Loucy (cell line): Measurements from ENCODE around the gene SDK1.

ENCODE experiments used
- H2AFZ ChIP-seq: fragments of 200-600 bp; sonication (generic); 2 replicates; pipeline ENCODE4 v1.6.0; 2016; ENCODE audit warnings: antibody characterized with exemption, mild to moderate bottlenecking, low read length, moderate library complexity
- H3F3A ChIP-seq: fragments of 200-600 bp; 2 replicates; pipeline ENCODE4 v1.6.0; 2016; ENCODE audit warnings: antibody characterized with exemption, low read depth, mild to moderate bottlenecking
- H3K27me3 ChIP-seq: fragments of 200-600 bp; sonication (generic); 2 replicates; pipeline ENCODE4 v1.6.1; 2014; ENCODE audit warnings: low read length, mild to moderate bottlenecking; ENCODE audit not compliant: insufficient read depth, poor library complexity, severe bottlenecking
- H3K36me3 ChIP-seq: fragments of 200-600 bp; sonication (generic); 2 replicates; pipeline ENCODE4 v1.6.1; 2016; ENCODE audit warnings: low read length; ENCODE audit not compliant: insufficient read depth
- H3K4me1 ChIP-seq: fragments of 200-600 bp; sonication (generic); 2 replicates; pipeline ENCODE4 v1.5.1; 2014; ENCODE audit warnings: low read length, mild to moderate bottlenecking; ENCODE audit not compliant: insufficient read depth, poor library complexity, severe bottlenecking
- H3K4me2 ChIP-seq: fragments of 200-600 bp; sonication (generic); 2 replicates; pipeline ENCODE4 v1.6.0; 2014; ENCODE audit warnings: antibody characterized with exemption, low read length, low read depth, mild to moderate bottlenecking; ENCODE audit not compliant: poor library complexity, severe bottlenecking
- H3K4me3 ChIP-seq: fragments of 200-600 bp; sonication (generic); 2 replicates; pipeline ENCODE4 v1.5.1; 2014; ENCODE audit warnings: low read length, mild to moderate bottlenecking, mixed read lengths; ENCODE audit not compliant: poor library complexity, severe bottlenecking
- H3K79me2 ChIP-seq: fragments of 200-600 bp; sonication (generic); 2 replicates; pipeline ENCODE4 v1.6.1; 2014; ENCODE audit warnings: low read length; ENCODE audit not compliant: insufficient read depth
- H3K9ac ChIP-seq: fragments of 200-600 bp; sonication (generic); 2 replicates; pipeline ENCODE4 v1.6.0; 2014; ENCODE audit warnings: mild to moderate bottlenecking, low read depth, low read length, moderate library complexity; ENCODE audit not compliant: poor library complexity, severe bottlenecking
- H3K9me2 ChIP-seq: fragments of 200-600 bp; sonication (generic); replicated peaks from 2 replicates; pipeline ENCODE4 v1.6.1; 2016; ENCODE audit warnings: low read depth, low read length, mixed read lengths
- H3K9me3 ChIP-seq: fragments of 200-600 bp; sonication (generic); 2 replicates; pipeline ENCODE4 v1.6.1; 2014; ENCODE audit warnings: mild to moderate bottlenecking, antibody characterized with exemption, low read length, low read depth; ENCODE audit not compliant: insufficient read depth
- H4K20me1 ChIP-seq: fragments of 200-600 bp; sonication (generic); 2 replicates; pipeline ENCODE4 v1.6.0; 2014; ENCODE audit warnings: antibody characterized with exemption, low read length, mild to moderate bottlenecking; ENCODE audit not compliant: insufficient read depth, poor library complexity, severe bottlenecking
- CTCF ChIP-seq: fragments of 200-600 bp; sonication (generic); conservative IDR thresholded peaks from 2 replicates; pipeline ENCODE4 v1.5.1; 2014; ENCODE audit warnings: mild to moderate bottlenecking, antibody characterized with exemption, low read length
- EZH2phosphoT487 ChIP-seq: fragments of 200-600 bp; IDR thresholded peaks from 2 replicates; pipeline ENCODE4 v1.6.1; 2018; ENCODE audit warnings: antibody characterized with exemption, mild to moderate bottlenecking, moderate library complexity, borderline replicate concordance

The SDK1 gene

GRCh38 chr7:3338161-3338560 lies 37.1 kb downstream of the SDK1 start:
- no peaks in the 10 kb centered on the region for H3K27me3 ChIP-seq
- no peaks in the 10 kb centered on the region for H3K4me1 ChIP-seq
- H3K79me2 ChIP-seq = no peaks in the 10 kb centered on the region
- no peak overlapping the region for H3K9ac ChIP-seq
- H3K36me3 ChIP-seq = no peaks in the 10 kb centered on the region
- H3K9me3 ChIP-seq = no peaks in the 10 kb centered on the region
- no peaks in the 10 kb centered on the region for H3F3A ChIP-seq
- TF ChIP-seq CTCF (no peak), EZH2phosphoT487 (no peak)
- no peak overlapping the region for H3K4me3 ChIP-seq
- H3K4me2 ChIP-seq = no peak overlapping the region
- H3K9me2 ChIP-seq = no peaks in the 10 kb centered on the region
- H2AFZ ChIP-seq = no peak overlapping the region
- H4K20me1 ChIP-seq = no peaks in the 10 kb centered on the region

GRCh38 chr7:3345699-3346481 lies 44.8 kb downstream of the SDK1 start:
- Histone ChIP-seq H3K27me3 (no peaks in the 10 kb centered on the region), H3K79me2 (no peaks in the 10 kb centered on the region), H3K9me2 (no peaks in the 10 kb centered on the region), H3F3A (no peaks in the 10 kb centered on the region), H4K20me1 (no peaks in the 10 kb centered on the region), H2AFZ (no peak overlapping the region), H3K4me2 (no peak overlapping the region), H3K4me3 (no peak overlapping the region), H3K36me3 (no peaks in the 10 kb centered on the region), H3K9ac (no peak overlapping the region), H3K9me3 (no peaks in the 10 kb centered on the region), H3K4me1 (no peaks in the 10 kb centered on the region)
- no peak for TF ChIP-seq CTCF
- no peak for TF ChIP-seq EZH2phosphoT487

DNA sequence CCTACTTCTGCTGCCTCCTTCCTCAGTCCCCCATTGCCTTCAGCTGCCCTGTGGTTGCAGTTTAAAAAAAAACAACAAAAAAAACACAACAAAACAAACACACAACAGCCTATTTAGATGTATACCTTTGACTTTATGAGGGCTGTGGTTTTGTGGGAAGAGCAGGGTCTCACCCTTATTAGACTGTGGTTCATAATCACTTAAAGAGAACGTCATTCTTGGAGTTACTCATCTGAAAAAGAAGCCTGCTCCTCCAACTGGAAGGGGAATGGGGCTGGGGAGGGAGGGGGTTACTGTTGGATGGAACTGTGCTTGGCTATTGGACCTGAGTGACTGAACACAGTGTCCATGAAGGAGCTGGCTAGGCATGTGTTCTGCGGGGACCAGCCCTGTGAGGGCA lies 48.1 kb downstream of the SDK1 start:
- Histone ChIP-seq H3K36me3 (no peaks in the 10 kb centered on the region), H3K4me3 (no peak overlapping the region), H3K27me3 (no peaks in the 10 kb centered on the region), H3K9me2 (no peaks in the 10 kb centered on the region), H3K79me2 (no peaks in the 10 kb centered on the region), H3K4me2 (no peak overlapping the region), H2AFZ (no peak overlapping the region), H4K20me1 (no peaks in the 10 kb centered on the region), H3F3A (no peaks in the 10 kb centered on the region), H3K9me3 (no peaks in the 10 kb centered on the region), H3K4me1 (no peaks in the 10 kb centered on the region), H3K9ac (no peak overlapping the region)
- TF ChIP-seq CTCF (no peak), EZH2phosphoT487 (no peak)
